Testis (tissue), 3 donors: Measurements from ENCODE around the gene LLPH. TPM values are rescaled to one million over a fixed set of nuclear protein-coding genes. Genes with fewer than 3 reads are reported as not detected.
A peak's percentile ranks its signal among the peaks of the same experiment; 100 is the strongest.

Source experiments
- DNase-seq: peaks from one replicate; pipeline ENCODE4 v3.0.0-alpha.2; 2019
- H3K27ac ChIP-seq, 2 donors: fragments of 200-600 bp; sonication (generic); one replicate each; pipeline ENCODE4 v1.5.1; 2019
- H3K27me3 ChIP-seq: fragments of 200-600 bp; sonication (generic); one replicate; pipeline ENCODE4 v1.5.1; 2019
- H3K36me3 ChIP-seq: fragments of 200-600 bp; sonication (generic); one replicate; pipeline ENCODE4 v1.5.1; 2017; ENCODE audit warnings: low read depth; ENCODE audit errors: missing control alignments
- H3K4me1 ChIP-seq: fragments of 200-600 bp; sonication (generic); one replicate; pipeline ENCODE4 v1.5.1; 2019
- H3K4me3 ChIP-seq, 2 donors: fragments of 200-600 bp; sonication (generic); one replicate each; pipeline ENCODE4 v1.5.1; 2017 to 2019
- H3K9me3 ChIP-seq: fragments of 200-600 bp; sonication (generic); one replicate; pipeline ENCODE4 v1.5.1; 2017
- CTCF ChIP-seq, 3 experiments: fragments of 450-650 bp in 2 of 3; fragments of 200-600 bp in 1 of 3; sonication (generic) in 1 of 3; IDR thresholded peaks; one replicate each; pipeline ENCODE4 v1.5.1; 2016 to 2019; ENCODE audit warnings: antibody characterized with exemption in 3 of 3, mild to moderate bottlenecking in 2 of 3, moderate library complexity in 1 of 3
- POLR2A ChIP-seq: fragments of 450-650 bp; IDR thresholded peaks from one replicate; pipeline ENCODE4 v1.6.1; 2017; ENCODE audit warnings: antibody characterized with exemption, mild to moderate bottlenecking, moderate library complexity
- WGBS, 2 donors: methylation state at CpG; one replicate each; pipeline ENCODE4 v1.1.5; 2018; 5-methylcytosine and 5-hydroxymethylcytosine counted together
- intact Hi-C: fragments of 100-400 bp; cut with DNase I; formaldehyde crosslinking; loops from one replicate; pipeline ENCODE4 v1.15.1; 2023; ENCODE audit warnings: low total_unique reads
- polyA plus RNA-seq: library from polyadenylated mRNA; stranded (reverse); fragments of 350-450 nt; fragmentation: Illumina TruSeq; extraction: RNeasy Lipid Tissue Mini Kit (QIAGEN cat#74804); gene quantifications from one replicate; pipeline ENCODE4 v1.2.3, GENCODE V29; 2014; ENCODE audit warnings: low read depth, low replicate concordance; ENCODE audit not compliant: insufficient read depth
- total RNA-seq, 2 donors: library from RNA; depleted of rRNA; stranded (reverse); fragments of >200 nt; gene quantifications; one replicate each; pipeline ENCODE4 v1.2.3, GENCODE V29; 2016

The LLPH gene
- total and polyA plus RNA-seq, 3 donors from 2014 or later, result 12.9 to 36.5 (median 17.3) TPM

- Histone ChIP-seq H3K36me3 (no peaks in the 10 kb centered on the region), H3K4me1 (no peaks in the 10 kb centered on the region), H3K4me3 (peak within 1 kb of the TSS; percentile 86 to 94), H3K27me3 (no peaks in the 10 kb centered on the region), H3K27ac (peak within 1 kb of the TSS; percentile 98 to 100), H3K9me3 (no peaks in the 10 kb centered on the region)
- WGBS, 2 donors, result 0% methylated on average over 48 to 58 of the region's 67 CpGs
- intact Hi-C loops, result no loop called here
- TF ChIP-seq CTCF (IDR thresholded peaks at IDR 0.05) (peak in 2 of 3 experiments; percentile 32 to 56), POLR2A (no peak)
- peak; percentile 89 for DNase-seq
Observed at GRCh38 chr12:66169221-66170170, 38.9 kb upstream of the LLPH start, which contains the start of gene TMBIM4. Gene TMBIM4 (minus strand): TSS chr12:66169996. CDS start chr12:66169951, 45 bp downstream.

DNA sequence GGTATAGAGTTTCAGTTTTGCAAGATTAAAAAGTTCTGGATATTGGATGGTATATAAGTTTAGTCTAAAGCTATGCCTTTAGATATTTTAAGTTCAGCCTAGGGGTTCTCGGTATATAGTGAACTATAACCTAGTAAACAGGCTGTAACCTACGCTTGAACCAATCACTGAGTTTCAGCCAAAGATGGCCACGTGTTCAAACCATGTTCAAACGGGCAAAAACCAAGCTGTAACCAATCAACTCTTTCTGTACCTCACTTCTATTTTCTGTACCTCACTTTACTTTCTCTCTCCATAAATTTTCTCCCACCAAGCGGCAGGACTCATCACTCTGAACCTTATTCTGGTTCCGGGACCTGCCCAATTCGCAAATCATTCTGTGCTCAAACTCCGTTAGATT, 37.9 kb upstream of the LLPH start:
- Histone ChIP-seq H3K4me1 (no peaks in the 10 kb centered on the region), H3K4me3 (no peak overlapping the region), H3K9me3 (no peaks in the 10 kb centered on the region), H3K27me3 (no peaks in the 10 kb centered on the region), H3K36me3 (no peaks in the 10 kb centered on the region), H3K27ac (peak overlapping the region in 1 of 2 donors; percentile 100)
- intact Hi-C loops, result no loop called here
- DNase-seq, result no peak
- WGBS, 2 donors, result 44 to 48% methylated on average over 8 of the region's 8 CpGs
- TF ChIP-seq POLR2A (no peak), CTCF (IDR thresholded peaks at IDR 0.05) (no peak)

DNA sequence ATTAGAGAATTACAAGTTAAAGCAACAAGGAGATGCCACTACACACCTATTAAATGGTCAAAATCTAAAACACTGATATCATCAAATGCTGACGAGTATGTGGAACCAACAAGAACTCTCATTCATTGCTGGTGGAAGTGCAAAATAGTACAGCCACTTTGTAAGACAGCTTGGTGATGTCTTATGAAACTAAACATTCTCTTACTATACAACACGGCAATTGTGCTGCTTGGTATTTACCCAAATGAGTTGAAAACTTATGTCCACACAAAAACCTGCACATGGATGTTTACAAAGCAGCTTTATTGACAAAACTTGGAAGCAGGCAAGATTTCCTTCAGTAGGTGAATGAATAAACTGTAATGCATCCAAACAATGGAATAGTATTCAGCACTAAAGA, 36.0 kb upstream of the LLPH start:
- Histone ChIP-seq H3K27me3 (no peaks in the 10 kb centered on the region), H3K4me1 (no peaks in the 10 kb centered on the region), H3K9me3 (no peaks in the 10 kb centered on the region), H3K36me3 (no peaks in the 10 kb centered on the region), H3K4me3 (no peak overlapping the region), H3K27ac (no peak overlapping the region)
- no peak for TF ChIP-seq CTCF (IDR thresholded peaks at IDR 0.05)
- no peak for TF ChIP-seq POLR2A
- WGBS, 2 donors, result 87 to 91% methylated on average over 2 of the region's 2 CpGs
- intact Hi-C loops, result no loop called here
- no peak for DNase-seq

- TF ChIP-seq POLR2A (no peak), CTCF (IDR thresholded peaks at IDR 0.05) (no peak)
- Histone ChIP-seq H3K4me1 (no peaks in the 10 kb centered on the region), H3K36me3 (no peaks in the 10 kb centered on the region), H3K27ac (no peak overlapping the region), H3K27me3 (no peaks in the 10 kb centered on the region), H3K9me3 (no peaks in the 10 kb centered on the region), H3K4me3 (no peak overlapping the region)
- 93 to 94% methylated on average over 2 of the region's 2 CpGs for WGBS, 2 donors
- no peak for DNase-seq
- intact Hi-C loops, result no loop called here
Observed at GRCh38 chr12:66165141-66165540, 34.6 kb upstream of the LLPH start.
